ENCODE results near the gene CHFR.
"Not testable (repeated sequence)": the region's sequence is repeated elsewhere in the genome, so short reads cannot be mapped to it uniquely, and the experiment has no call there.

CHFR gene, protein sequence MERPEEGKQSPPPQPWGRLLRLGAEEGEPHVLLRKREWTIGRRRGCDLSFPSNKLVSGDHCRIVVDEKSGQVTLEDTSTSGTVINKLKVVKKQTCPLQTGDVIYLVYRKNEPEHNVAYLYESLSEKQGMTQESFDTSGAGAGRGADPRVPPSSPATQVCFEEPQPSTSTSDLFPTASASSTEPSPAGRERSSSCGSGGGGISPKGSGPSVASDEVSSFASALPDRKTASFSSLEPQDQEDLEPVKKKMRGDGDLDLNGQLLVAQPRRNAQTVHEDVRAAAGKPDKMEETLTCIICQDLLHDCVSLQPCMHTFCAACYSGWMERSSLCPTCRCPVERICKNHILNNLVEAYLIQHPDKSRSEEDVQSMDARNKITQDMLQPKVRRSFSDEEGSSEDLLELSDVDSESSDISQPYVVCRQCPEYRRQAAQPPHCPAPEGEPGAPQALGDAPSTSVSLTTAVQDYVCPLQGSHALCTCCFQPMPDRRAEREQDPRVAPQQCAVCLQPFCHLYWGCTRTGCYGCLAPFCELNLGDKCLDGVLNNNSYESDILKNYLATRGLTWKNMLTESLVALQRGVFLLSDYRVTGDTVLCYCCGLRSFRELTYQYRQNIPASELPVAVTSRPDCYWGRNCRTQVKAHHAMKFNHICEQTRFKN

DNA sequence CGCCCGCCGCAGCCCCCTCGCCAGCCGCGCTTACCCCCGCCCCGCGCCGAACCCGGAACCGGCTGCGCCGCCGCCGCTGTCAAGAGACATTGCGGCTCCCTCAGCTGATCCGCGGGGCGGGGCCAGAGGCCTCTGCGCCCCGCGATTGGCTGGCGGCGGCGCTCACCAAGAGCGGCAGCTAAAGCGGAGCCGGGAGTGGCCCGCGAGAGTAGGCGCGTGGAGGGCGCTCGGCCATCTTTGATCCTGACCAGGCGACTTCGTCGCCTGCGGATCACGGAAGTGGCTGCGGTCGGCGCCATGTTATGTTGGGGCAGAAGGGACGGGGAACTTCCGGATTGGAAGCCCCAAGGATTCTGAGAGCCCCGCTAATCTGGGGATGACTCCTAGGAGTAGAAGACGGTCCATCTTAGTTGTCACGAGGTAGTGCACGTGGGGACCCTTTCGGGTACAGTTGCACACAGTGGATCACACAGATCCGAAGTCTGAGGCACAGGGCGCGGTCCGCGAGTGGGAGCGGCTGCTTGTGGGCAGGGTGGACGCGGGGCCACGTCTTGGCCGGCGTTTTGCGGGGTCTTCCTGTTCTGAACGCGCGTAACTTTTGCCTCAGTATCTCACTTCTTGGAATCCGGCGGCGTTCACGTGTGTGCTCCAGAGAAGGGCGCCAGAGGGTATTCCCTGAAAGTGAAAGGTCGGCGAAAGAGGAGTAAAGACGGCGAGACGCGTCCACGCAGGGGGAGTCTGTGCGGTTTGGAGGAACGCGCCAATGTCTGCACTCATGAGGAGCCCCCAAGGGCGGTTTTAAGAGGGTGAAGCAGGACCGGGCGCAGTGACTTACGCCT, at the start of gene CHFR:
CHFR (minus strand) TSS at position 93 of the 839 bp plus-strand sequence. CDS start 277 bp downstream, outside the sequence.
- H3K36me3 ChIP-seq (ENCODE audit: insufficient read depth, low read length) = peaks cover 12% of the 10 kb centered on the region
- DNase-seq (peak; percentile 93), ATAC-seq (ENCODE audit: insufficient read depth, low read depth) (peak; percentile 97)
- H3K9me3 ChIP-seq (ENCODE audit: insufficient read depth, low read length, severe bottlenecking) = peaks cover 26% of the 10 kb centered on the region
- H3K27ac ChIP-seq (ENCODE audit: low read length) = peak within 1 kb of the TSS; percentile 88
- H2AFZ ChIP-seq (ENCODE audit: low read depth, low read length) = peak within 1 kb of the TSS; percentile 95
- no peaks in the 10 kb centered on the region for H3K27me3 ChIP-seq (ENCODE audit: insufficient read depth, low read length, poor library complexity)
- H3K4me3 ChIP-seq (ENCODE audit: low read depth in 1 of 2, low read length in 2 of 2) = peak within 1 kb of the TSS; percentile 58 to 59; a peak in 3 of 4 replicates
- no peaks in the 10 kb centered on the region for H4K20me1 ChIP-seq (ENCODE audit: insufficient read depth, low read length)
- peak within 1 kb of the TSS; percentile 66 for H3K9ac ChIP-seq (ENCODE audit: low read depth, low read length)
- peaks cover 13% of the 10 kb centered on the region for H3K4me1 ChIP-seq (ENCODE audit: insufficient read depth, low read length)
- peaks cover 16% of the 10 kb centered on the region for H3K79me2 ChIP-seq (ENCODE audit: insufficient read depth, low read length)
- peak within 1 kb of the TSS; percentile 62 for H3K4me2 ChIP-seq (ENCODE audit: insufficient read depth, low read length)
- no peak for TF ChIP-seq EZH2 (IDR thresholded peaks at IDR 0.05; ENCODE audit: borderline replicate concordance, low read depth, low read length, severe bottlenecking)
- TF ChIP-seq, protein P1, sequence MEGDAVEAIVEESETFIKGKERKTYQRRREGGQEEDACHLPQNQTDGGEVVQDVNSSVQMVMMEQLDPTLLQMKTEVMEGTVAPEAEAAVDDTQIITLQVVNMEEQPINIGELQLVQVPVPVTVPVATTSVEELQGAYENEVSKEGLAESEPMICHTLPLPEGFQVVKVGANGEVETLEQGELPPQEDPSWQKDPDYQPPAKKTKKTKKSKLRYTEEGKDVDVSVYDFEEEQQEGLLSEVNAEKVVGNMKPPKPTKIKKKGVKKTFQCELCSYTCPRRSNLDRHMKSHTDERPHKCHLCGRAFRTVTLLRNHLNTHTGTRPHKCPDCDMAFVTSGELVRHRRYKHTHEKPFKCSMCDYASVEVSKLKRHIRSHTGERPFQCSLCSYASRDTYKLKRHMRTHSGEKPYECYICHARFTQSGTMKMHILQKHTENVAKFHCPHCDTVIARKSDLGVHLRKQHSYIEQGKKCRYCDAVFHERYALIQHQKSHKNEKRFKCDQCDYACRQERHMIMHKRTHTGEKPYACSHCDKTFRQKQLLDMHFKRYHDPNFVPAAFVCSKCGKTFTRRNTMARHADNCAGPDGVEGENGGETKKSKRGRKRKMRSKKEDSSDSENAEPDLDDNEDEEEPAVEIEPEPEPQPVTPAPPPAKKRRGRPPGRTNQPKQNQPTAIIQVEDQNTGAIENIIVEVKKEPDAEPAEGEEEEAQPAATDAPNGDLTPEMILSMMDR (IDR thresholded peaks at IDR 0.05; ENCODE audit: borderline replicate concordance, extremely low read depth, low read length, poor library complexity, severe bottlenecking) = no peak

DNA sequence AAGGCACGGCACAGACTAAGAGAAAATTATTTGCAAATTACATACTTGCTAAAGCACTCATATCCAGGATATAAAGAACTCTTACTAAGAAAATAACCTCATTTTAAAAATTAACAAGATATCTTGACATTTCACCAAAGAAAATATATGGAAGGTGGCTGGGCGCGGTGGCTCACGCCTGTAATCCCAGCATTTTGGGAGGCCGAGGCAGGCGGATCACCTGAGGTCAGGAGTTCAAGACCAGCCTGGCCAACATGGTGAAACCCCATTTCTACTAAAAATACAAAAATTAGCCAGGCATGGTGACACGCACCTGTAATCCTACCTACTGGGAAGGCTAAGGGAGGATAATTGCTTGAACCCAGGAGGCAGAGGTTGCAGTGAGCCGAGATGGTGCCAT, 49.5 kb upstream of the CHFR start:
- not testable (repeated sequence) for H3K9ac ChIP-seq (ENCODE audit: low read depth, low read length); H4K20me1 ChIP-seq (ENCODE audit: insufficient read depth, low read length); H3K79me2 ChIP-seq (ENCODE audit: insufficient read depth, low read length); H3K4me2 ChIP-seq (ENCODE audit: insufficient read depth, low read length); H3K4me1 ChIP-seq (ENCODE audit: insufficient read depth, low read length); H3K4me3 ChIP-seq (ENCODE audit: low read depth in 1 of 2, low read length in 2 of 2); H3K27me3 ChIP-seq (ENCODE audit: insufficient read depth, low read length, poor library complexity); H3K27ac ChIP-seq (ENCODE audit: low read length); DNase-seq; ATAC-seq (ENCODE audit: insufficient read depth, low read depth); H2AFZ ChIP-seq (ENCODE audit: low read depth, low read length)
- H3K36me3 ChIP-seq (ENCODE audit: insufficient read depth, low read length) = peaks cover 28% of the 10 kb centered on the region
- H3K9me3 ChIP-seq (ENCODE audit: insufficient read depth, low read length, severe bottlenecking) = peaks cover 56% of the 10 kb centered on the region

DNA sequence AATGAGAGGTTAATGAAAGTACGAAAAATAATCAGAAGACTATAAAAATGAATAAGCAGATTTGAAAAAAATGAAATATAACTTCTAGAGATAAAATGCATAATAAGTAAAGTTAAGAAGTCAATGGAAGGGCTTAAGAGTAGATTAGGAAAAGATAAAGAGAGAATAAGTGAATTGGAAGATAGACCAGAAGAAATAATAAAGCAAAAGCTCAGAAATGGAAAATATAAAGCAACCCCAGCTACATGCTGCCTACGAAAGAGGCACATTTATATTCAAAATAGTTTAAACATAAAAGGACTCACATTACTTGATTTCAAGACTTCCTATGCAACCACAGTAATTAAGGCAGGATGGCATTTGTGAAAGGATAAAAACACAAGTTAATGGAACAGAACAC, 48.8 kb upstream of the CHFR start:
- no peak overlapping the region for H3K4me2 ChIP-seq (ENCODE audit: insufficient read depth, low read length)
- no peaks in the 10 kb centered on the region for H3K4me1 ChIP-seq (ENCODE audit: insufficient read depth, low read length)
- peaks cover 28% of the 10 kb centered on the region for H3K36me3 ChIP-seq (ENCODE audit: insufficient read depth, low read length)
- no peak overlapping the region for H3K27ac ChIP-seq (ENCODE audit: low read length)
- peaks cover 56% of the 10 kb centered on the region for H3K9me3 ChIP-seq (ENCODE audit: insufficient read depth, low read length, severe bottlenecking)
- TF ChIP-seq, protein P1 (IDR thresholded peaks at IDR 0.05; ENCODE audit: borderline replicate concordance, extremely low read depth, low read length, poor library complexity, severe bottlenecking) = no peak
- no peak for TF ChIP-seq EZH2 (IDR thresholded peaks at IDR 0.05; ENCODE audit: borderline replicate concordance, low read depth, low read length, severe bottlenecking)
- no peaks in the 10 kb centered on the region for H3K27me3 ChIP-seq (ENCODE audit: insufficient read depth, low read length, poor library complexity)
- no peak overlapping the region for H3K9ac ChIP-seq (ENCODE audit: low read depth, low read length)
- DNase-seq = no peak
- no peak for ATAC-seq (ENCODE audit: insufficient read depth, low read depth)
- no peaks in the 10 kb centered on the region for H4K20me1 ChIP-seq (ENCODE audit: insufficient read depth, low read length)
- H2AFZ ChIP-seq (ENCODE audit: low read depth, low read length) = no peak overlapping the region
- no peak overlapping the region for H3K4me3 ChIP-seq (ENCODE audit: low read depth in 1 of 2, low read length in 2 of 2)
- H3K79me2 ChIP-seq (ENCODE audit: insufficient read depth, low read length) = no peaks in the 10 kb centered on the region

Measured in DND-41 (cell line).